Glutamatergic neuron (in vitro differentiated cells): ENCODE data around the gene SMARCD3. TPM values are rescaled to one million over a fixed set of nuclear protein-coding genes. Genes with fewer than 3 reads are reported as not detected.

Source experiments
- DNase-seq: peaks from one replicate; pipeline ENCODE4 v3.0.0; 2022
- H3K27ac Mint-ChIP-seq: one replicate; pipeline ENCODE4 v1.8.0; 2020; ENCODE audit warnings: mild to moderate bottlenecking, mixed read lengths, inconsistent platforms; ENCODE audit not compliant: unreplicated experiment
- H3K27me3 Mint-ChIP-seq: one replicate; pipeline ENCODE4 v1.8.0; 2020; ENCODE audit warnings: mild to moderate bottlenecking, moderate library complexity, mixed read lengths, inconsistent platforms; ENCODE audit not compliant: unreplicated experiment
- H3K36me3 Mint-ChIP-seq: one replicate; pipeline ENCODE4 v1.8.0; 2020; ENCODE audit warnings: mild to moderate bottlenecking, mixed read lengths, inconsistent platforms; ENCODE audit not compliant: unreplicated experiment
- H3K4me1 Mint-ChIP-seq: one replicate; pipeline ENCODE4 v1.8.0; 2020; ENCODE audit warnings: mild to moderate bottlenecking, low read depth, mixed read lengths, inconsistent platforms; ENCODE audit not compliant: unreplicated experiment
- H3K4me3 Mint-ChIP-seq: one replicate; pipeline ENCODE4 v1.8.0; 2020; ENCODE audit warnings: mild to moderate bottlenecking, mixed read lengths, inconsistent platforms; ENCODE audit not compliant: unreplicated experiment
- H3K9me3 Mint-ChIP-seq: one replicate; pipeline ENCODE4 v1.8.0; 2020; ENCODE audit warnings: mild to moderate bottlenecking, moderate library complexity, mixed read lengths, inconsistent platforms; ENCODE audit not compliant: unreplicated experiment
- CTCF ChIP-seq: fragments of 200-600 bp; sonication (generic); IDR thresholded peaks from one replicate; pipeline ENCODE4 v1.5.0; 2021; ENCODE audit not compliant: partially characterized antibody, unreplicated experiment
- total RNA-seq: library from RNA; stranded (reverse); fragmentation: NEBNext Ultra II Directional; extraction: Animal tissue kit (Norgen Biotek cat#: 25700); gene quantifications from one replicate; pipeline ENCODE4 v1.2.1, GENCODE V29; 2021; ENCODE audit not compliant: unreplicated experiment

The SMARCD3 gene
- total RNA-seq, 1 donor from 2014 or later, result 5.1 TPM

GRCh38 chr7:151252561-151252835 is 4.0 kb upstream of the SMARCD3 start:
- DNase-seq, result no peak
- TF ChIP-seq CTCF, result no peak
- H3K27ac Mint-ChIP-seq, result peak overlapping the region; percentile 99
- H3K36me3 Mint-ChIP-seq, result peaks cover 6% of the 10 kb centered on the region
- H3K27me3 Mint-ChIP-seq, result peaks cover 40% of the 10 kb centered on the region
- H3K4me1 Mint-ChIP-seq, result peaks cover 15% of the 10 kb centered on the region
- peaks cover 19% of the 10 kb centered on the region for H3K9me3 Mint-ChIP-seq
- peak overlapping the region; percentile 93 for H3K4me3 Mint-ChIP-seq

- Mint-ChIP-seq H3K4me1 (peaks cover 15% of the 10 kb centered on the region), H3K27ac (peak overlapping the region; percentile 99), H3K36me3 (peaks cover 6% of the 10 kb centered on the region), H3K9me3 (peaks cover 19% of the 10 kb centered on the region), H3K4me3 (peak overlapping the region; percentile 93), H3K27me3 (peaks cover 42% of the 10 kb centered on the region)
- TF ChIP-seq CTCF, result no peak
- peak; percentile 87 for DNase-seq
Measured at GRCh38 chr7:151251689-151252560, 3.4 kb upstream of the SMARCD3 start.

GRCh38 chr7:151251328-151251688 is 2.8 kb upstream of the SMARCD3 start:
- peak overlapping the region; percentile 87 for H3K4me3 Mint-ChIP-seq
- H3K4me1 Mint-ChIP-seq, result peaks cover 15% of the 10 kb centered on the region
- H3K27me3 Mint-ChIP-seq, result peaks cover 42% of the 10 kb centered on the region
- H3K27ac Mint-ChIP-seq, result peak overlapping the region; percentile 87
- TF ChIP-seq CTCF, result no peak
- H3K9me3 Mint-ChIP-seq, result peaks cover 19% of the 10 kb centered on the region
- peaks cover 6% of the 10 kb centered on the region for H3K36me3 Mint-ChIP-seq
- DNase-seq, result no peak

- Mint-ChIP-seq H3K36me3 (peaks cover 2% of the 10 kb centered on the region), H3K27ac (peak overlapping the region; percentile 87), H3K9me3 (peaks cover 16% of the 10 kb centered on the region), H3K4me1 (peaks cover 15% of the 10 kb centered on the region), H3K27me3 (peaks cover 37% of the 10 kb centered on the region), H3K4me3 (peak overlapping the region; percentile 87)
- no peak for DNase-seq
- TF ChIP-seq CTCF, result no peak
Measured at GRCh38 chr7:151250181-151251132, 2.0 kb upstream of the SMARCD3 start.
